PFSK-1 (cell line): ENCODE data around the gene ATP5F1D. TPM values are rescaled to one million over a fixed set of nuclear protein-coding genes. Genes with fewer than 3 reads are reported as not detected.

ENCODE experiments used
- FOXP2 ChIP-seq: optimal IDR thresholded peaks from 2 replicates; pipeline ENCODE3; 2011; ENCODE audit warnings: borderline replicate concordance, control low read depth, inconsistent platforms; ENCODE audit not compliant: insufficient read depth; ENCODE audit errors: extremely low read length, extremely low read depth
- POLR2AphosphoS5 ChIP-seq: IDR thresholded peaks from 2 replicates; pipeline ENCODE4 v1.6.1; 2012; ENCODE audit warnings: low read depth, mild to moderate bottlenecking, control low read depth, low read length, moderate library complexity
- SIN3A ChIP-seq: IDR thresholded peaks from 2 replicates; pipeline ENCODE4 v1.6.1; 2012; ENCODE audit warnings: mild to moderate bottlenecking, low read length, moderate library complexity, borderline replicate concordance; ENCODE audit not compliant: insufficient read depth
- TAF1 ChIP-seq: IDR thresholded peaks from 2 replicates; pipeline ENCODE4 v1.6.1; 2012; ENCODE audit warnings: low read length, control low read depth, borderline replicate concordance; ENCODE audit not compliant: insufficient read depth
- polyA plus RNA-seq: library from polyadenylated mRNA; unstranded; fragments of >200 nt; gene quantifications from one replicate; pipeline ENCODE4 v1.2.1, GENCODE V29; 2012; ENCODE audit warnings: low read depth, missing spikeins; ENCODE audit not compliant: insufficient read length
- TF ChIP-seq, protein P1 (sequence below), 2 experiments: IDR thresholded peaks; 2 replicates each; pipeline versions ENCODE4 v1.6.1 to v1.8.0; 2011 to 2012; ENCODE audit warnings: low read depth in 2 of 2, low read length in 2 of 2, control low read depth in 1 of 2, inconsistent platforms in 1 of 2, mild to moderate bottlenecking in 1 of 2, moderate library complexity in 1 of 2; ENCODE audit not compliant: insufficient read depth in 1 of 2

The ATP5F1D gene
- polyA plus RNA-seq, result 582 TPM

DNA sequence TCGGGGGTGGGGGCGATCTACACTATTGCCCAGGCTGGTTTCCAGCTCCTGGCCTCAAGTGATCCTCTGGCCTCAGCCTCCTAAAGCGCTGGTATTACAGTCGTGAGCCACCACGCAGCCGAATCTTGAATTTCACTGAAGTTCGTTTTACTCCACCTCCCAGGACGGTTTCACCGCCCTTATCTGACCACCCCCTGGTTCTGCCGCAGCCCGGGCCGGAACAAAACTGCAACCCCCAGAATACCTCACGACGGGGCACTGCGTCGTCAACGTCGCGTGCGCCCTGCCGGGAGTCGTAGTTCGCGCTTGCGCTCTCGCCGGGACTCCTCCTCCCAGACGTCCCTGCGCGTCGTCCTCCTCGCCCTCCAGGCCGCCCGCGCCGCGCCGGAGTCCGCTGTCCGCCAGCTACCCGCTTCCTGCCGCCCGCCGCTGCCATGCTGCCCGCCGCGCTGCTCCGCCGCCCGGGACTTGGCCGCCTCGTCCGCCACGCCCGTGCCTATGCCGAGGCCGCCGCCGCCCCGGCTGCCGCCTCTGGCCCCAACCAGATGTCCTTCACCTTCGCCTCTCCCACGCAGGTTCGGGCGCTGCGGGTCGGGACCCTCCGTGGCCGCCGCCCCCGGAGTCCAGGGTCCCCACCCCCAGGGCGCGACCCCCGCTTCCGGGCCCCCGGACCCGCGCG is at the start of gene ATP5F1D:
Gene ATP5F1D (plus strand): TSS at position 335 of the 679 bp plus-strand sequence. CDS start 100 bp downstream, at position 435.
- TF ChIP-seq TAF1 (peak; percentile 60; the same call in 1 of the 2 replicates), POLR2AphosphoS5 (no peak; the same call in 1 of the 2 replicates), SIN3A (no peak), FOXP2 (no peak)
- TF ChIP-seq, protein P1, sequence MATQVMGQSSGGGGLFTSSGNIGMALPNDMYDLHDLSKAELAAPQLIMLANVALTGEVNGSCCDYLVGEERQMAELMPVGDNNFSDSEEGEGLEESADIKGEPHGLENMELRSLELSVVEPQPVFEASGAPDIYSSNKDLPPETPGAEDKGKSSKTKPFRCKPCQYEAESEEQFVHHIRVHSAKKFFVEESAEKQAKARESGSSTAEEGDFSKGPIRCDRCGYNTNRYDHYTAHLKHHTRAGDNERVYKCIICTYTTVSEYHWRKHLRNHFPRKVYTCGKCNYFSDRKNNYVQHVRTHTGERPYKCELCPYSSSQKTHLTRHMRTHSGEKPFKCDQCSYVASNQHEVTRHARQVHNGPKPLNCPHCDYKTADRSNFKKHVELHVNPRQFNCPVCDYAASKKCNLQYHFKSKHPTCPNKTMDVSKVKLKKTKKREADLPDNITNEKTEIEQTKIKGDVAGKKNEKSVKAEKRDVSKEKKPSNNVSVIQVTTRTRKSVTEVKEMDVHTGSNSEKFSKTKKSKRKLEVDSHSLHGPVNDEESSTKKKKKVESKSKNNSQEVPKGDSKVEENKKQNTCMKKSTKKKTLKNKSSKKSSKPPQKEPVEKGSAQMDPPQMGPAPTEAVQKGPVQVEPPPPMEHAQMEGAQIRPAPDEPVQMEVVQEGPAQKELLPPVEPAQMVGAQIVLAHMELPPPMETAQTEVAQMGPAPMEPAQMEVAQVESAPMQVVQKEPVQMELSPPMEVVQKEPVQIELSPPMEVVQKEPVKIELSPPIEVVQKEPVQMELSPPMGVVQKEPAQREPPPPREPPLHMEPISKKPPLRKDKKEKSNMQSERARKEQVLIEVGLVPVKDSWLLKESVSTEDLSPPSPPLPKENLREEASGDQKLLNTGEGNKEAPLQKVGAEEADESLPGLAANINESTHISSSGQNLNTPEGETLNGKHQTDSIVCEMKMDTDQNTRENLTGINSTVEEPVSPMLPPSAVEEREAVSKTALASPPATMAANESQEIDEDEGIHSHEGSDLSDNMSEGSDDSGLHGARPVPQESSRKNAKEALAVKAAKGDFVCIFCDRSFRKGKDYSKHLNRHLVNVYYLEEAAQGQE (IDR thresholded peaks at IDR 0.05; ENCODE audit: insufficient read depth in 1 of 2, low read depth in 2 of 2, low read length in 2 of 2), result peak in 1 of 2 experiments; percentile 44; a peak in 1 of 4 replicates

- TF ChIP-seq, protein P1 (IDR thresholded peaks at IDR 0.05; ENCODE audit: insufficient read depth in 1 of 2, low read depth in 2 of 2, low read length in 2 of 2), result no peak
- no peak for TF ChIP-seq TAF1
Observed at GRCh38 chr19:1199531-1199930, 42.0 kb upstream of the ATP5F1D start.

- TF ChIP-seq SIN3A, result 0 out of 2 replicates have a peak, but pooled peaks have one; percentile 19
- TF ChIP-seq, protein P1 (IDR thresholded peaks at IDR 0.05; ENCODE audit: insufficient read depth in 1 of 2, low read depth in 2 of 2, low read length in 2 of 2), result no peak
- peak; percentile 100 for TF ChIP-seq FOXP2
- no peak; the same call in 1 of the 2 replicates for TF ChIP-seq POLR2AphosphoS5
- TF ChIP-seq TAF1, result peak; percentile 90
Observed at GRCh38 chr19:1205114-1206099, 36.1 kb upstream of the ATP5F1D start, which contains the start of gene STK11. Gene STK11 (plus strand): TSS chr19:1205778. CDS start chr19:1206914, 1,136 bp downstream.

DNA sequence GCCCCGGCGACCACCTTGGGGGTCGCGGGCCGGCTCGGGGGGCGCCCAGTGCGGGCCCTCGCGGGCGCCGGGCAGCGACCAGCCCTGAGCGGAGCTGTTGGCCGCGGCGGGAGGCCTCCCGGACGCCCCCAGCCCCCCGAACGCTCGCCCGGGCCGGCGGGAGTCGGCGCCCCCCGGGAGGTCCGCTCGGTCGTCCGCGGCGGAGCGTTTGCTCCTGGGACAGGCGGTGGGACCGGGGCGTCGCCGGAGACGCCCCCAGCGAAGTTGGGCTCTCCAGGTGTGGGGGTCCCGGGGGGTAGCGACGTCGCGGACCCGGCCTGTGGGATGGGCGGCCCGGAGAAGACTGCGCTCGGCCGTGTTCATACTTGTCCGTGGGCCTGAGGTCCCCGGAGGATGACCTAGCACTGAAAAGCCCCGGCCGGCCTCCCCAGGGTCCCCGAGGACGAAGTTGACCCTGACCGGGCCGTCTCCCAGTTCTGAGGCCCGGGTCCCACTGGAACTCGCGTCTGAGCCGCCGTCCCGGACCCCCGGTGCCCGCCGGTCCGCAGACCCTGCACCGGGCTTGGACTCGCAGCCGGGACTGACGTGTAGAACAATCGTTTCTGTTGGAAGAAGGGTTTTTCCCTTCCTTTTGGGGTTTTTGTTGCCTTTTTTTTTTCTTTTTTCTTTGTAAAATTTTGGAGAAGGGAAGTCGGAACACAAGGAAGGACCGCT is 35.2 kb upstream of the ATP5F1D start:
- TF ChIP-seq FOXP2 (no peak), TAF1 (no peak), POLR2AphosphoS5 (no peak), SIN3A (no peak)
- TF ChIP-seq, protein P1 (IDR thresholded peaks at IDR 0.05; ENCODE audit: insufficient read depth in 1 of 2, low read depth in 2 of 2, low read length in 2 of 2), result no peak
